Suprapubic skin (tissue), 4 donors: ENCODE measurements around the gene HELT. TPM values are rescaled to one million over a fixed set of nuclear protein-coding genes. Genes with fewer than 3 reads are reported as not detected.
A peak's percentile ranks its signal among the peaks of the same experiment; 100 is the strongest.
"Not testable (repeated sequence)": the region's sequence is repeated elsewhere in the genome, so short reads cannot be mapped to it uniquely, and the experiment has no call there.

Experiments used
- DNase-seq, 2 donors: peaks; one replicate each; pipeline ENCODE4 v3.0.0-alpha.2; 2019; ENCODE audit warnings: low spot score in 2 of 2
- H3K27ac ChIP-seq: fragments of 200-600 bp; sonication (generic); one replicate; pipeline ENCODE4 v1.5.1; 2019
- H3K27me3 ChIP-seq: fragments of 200-600 bp; sonication (generic); one replicate; pipeline ENCODE4 v1.5.1; 2019
- H3K36me3 ChIP-seq: fragments of 200-600 bp; sonication (generic); one replicate; pipeline ENCODE4 v1.5.1; 2019
- H3K4me1 ChIP-seq: fragments of 200-600 bp; sonication (generic); one replicate; pipeline ENCODE4 v1.5.1; 2019
- H3K4me3 ChIP-seq: fragments of 200-600 bp; sonication (generic); one replicate; pipeline ENCODE4 v1.5.1; 2019; ENCODE audit warnings: mild to moderate bottlenecking
- H3K9me3 ChIP-seq: fragments of 200-600 bp; sonication (generic); one replicate; pipeline ENCODE4 v1.5.1; 2019
- CTCF ChIP-seq, 2 donors: fragments of 200-600 bp in 1 of 2; fragments of 450-650 bp in 1 of 2; sonication (generic) in 1 of 2; IDR thresholded peaks; one replicate each; pipeline ENCODE4 v1.5.1; 2016 to 2019; ENCODE audit warnings: antibody characterized with exemption in 2 of 2, mild to moderate bottlenecking in 1 of 2, moderate library complexity in 1 of 2
- EP300 ChIP-seq: sonication (generic); formaldehyde crosslinking; IDR thresholded peaks from one replicate; pipeline ENCODE4 v1.6.1; 2017; ENCODE audit warnings: antibody characterized with exemption
- POLR2A ChIP-seq, 2 donors: fragments of 450-650 bp; IDR thresholded peaks; one replicate each; pipeline ENCODE4 v1.6.1; 2017; ENCODE audit warnings: antibody characterized with exemption in 2 of 2, mild to moderate bottlenecking in 2 of 2, moderate library complexity in 2 of 2
- POLR2AphosphoS5 ChIP-seq, 3 donors: sonication (generic); formaldehyde crosslinking; IDR thresholded peaks; one replicate each; pipeline ENCODE4 v1.6.1; 2017; ENCODE audit warnings: antibody characterized with exemption in 3 of 3
- WGBS: methylation state at CpG from one replicate; pipeline ENCODE4 v1.1.5; 2018; 5-methylcytosine and 5-hydroxymethylcytosine counted together
- total RNA-seq, 4 donors: library from RNA; depleted of rRNA; stranded (reverse); fragments of >200 nt; gene quantifications; one replicate each; pipeline ENCODE4 v1.1.0, GENCODE V29; 2016

Gene HELT
- total RNA-seq, 4 donors from 2014 or later: 0.53 to 1.5 (median 1.2) TPM

- Histone ChIP-seq H3K27ac (no peak overlapping the region), H3K4me1 (peaks cover 2% of the 10 kb centered on the region), H3K4me3 (no peak overlapping the region), H3K9me3 (no peaks in the 10 kb centered on the region), H3K27me3 (no peaks in the 10 kb centered on the region), H3K36me3 (no peaks in the 10 kb centered on the region)
- no peak for DNase-seq
- WGBS: 22% methylated on average over 15 of the region's 15 CpGs
- no peak for TF ChIP-seq EP300
- TF ChIP-seq CTCF (IDR thresholded peaks at IDR 0.05): peak; percentile 71 to 72
Observed at GRCh38 chr4:185039508-185040273, 21.4 kb downstream of the HELT start.

- Histone ChIP-seq H3K4me1 (peaks cover 2% of the 10 kb centered on the region), H3K36me3 (no peaks in the 10 kb centered on the region), H3K4me3 (no peak overlapping the region), H3K27ac (no peak overlapping the region), H3K9me3 (no peaks in the 10 kb centered on the region), H3K27me3 (no peaks in the 10 kb centered on the region)
- WGBS: 85% methylated on average over 5 of the region's 5 CpGs
- TF ChIP-seq EP300 (no peak), POLR2AphosphoS5 (IDR thresholded peaks at IDR 0.05) (no peak), CTCF (IDR thresholded peaks at IDR 0.05) (no peak), POLR2A (IDR thresholded peaks at IDR 0.05) (no peak)
- no peak for DNase-seq
Observed at GRCh38 chr4:185040523-185040922, 22.2 kb downstream of the HELT start.

- whole genome bisulfite sequencing: 61% methylated on average over 6 of the region's 6 CpGs
Observed at GRCh38 chr4:185050286-185050685, 32.0 kb downstream of the HELT start.

GRCh38 chr4:185051283-185051682, 33.0 kb downstream of the HELT start:
- WGBS: 98% methylated on average over 5 of the region's 5 CpGs
- not testable (repeated sequence) for DNase-seq, H3K4me3 ChIP-seq, H3K4me1 ChIP-seq, H3K36me3 ChIP-seq, H3K27ac ChIP-seq, H3K9me3 ChIP-seq
- peaks cover 22% of the 10 kb centered on the region for H3K27me3 ChIP-seq

More at GRCh38 chr4:185050286-185050685, 32.0 kb downstream of the HELT start:
- not testable (repeated sequence) for DNase-seq, H3K36me3 ChIP-seq, H3K27ac ChIP-seq, H3K4me1 ChIP-seq, H3K4me3 ChIP-seq, H3K9me3 ChIP-seq
- H3K27me3 ChIP-seq: peaks cover 22% of the 10 kb centered on the region

GRCh38 chr4:185053746-185054145, 35.5 kb downstream of the HELT start:
- Histone ChIP-seq H3K4me3 (no peak overlapping the region), H3K27ac (no peak overlapping the region), H3K9me3 (no peaks in the 10 kb centered on the region), H3K4me1 (no peaks in the 10 kb centered on the region), H3K36me3 (no peaks in the 10 kb centered on the region), H3K27me3 (peaks cover 12% of the 10 kb centered on the region)
- TF ChIP-seq POLR2A (IDR thresholded peaks at IDR 0.05): no peak
- no peak for TF ChIP-seq EP300
- no peak for TF ChIP-seq POLR2AphosphoS5 (IDR thresholded peaks at IDR 0.05)
- no peak for TF ChIP-seq CTCF (IDR thresholded peaks at IDR 0.05)
- no peak for DNase-seq
- 96% methylated on average over 14 of the region's 14 CpGs for WGBS

- no peaks in the 10 kb centered on the region for H3K4me1 ChIP-seq
- H3K27me3 ChIP-seq: peaks cover 12% of the 10 kb centered on the region
- no peak overlapping the region for H3K4me3 ChIP-seq
- H3K36me3 ChIP-seq: no peaks in the 10 kb centered on the region
- DNase-seq: no peak
- no peak for TF ChIP-seq CTCF (IDR thresholded peaks at IDR 0.05)
- no peak for TF ChIP-seq POLR2AphosphoS5 (IDR thresholded peaks at IDR 0.05)
- no peak for TF ChIP-seq EP300
- no peak for TF ChIP-seq POLR2A (IDR thresholded peaks at IDR 0.05)
- H3K9me3 ChIP-seq: no peaks in the 10 kb centered on the region
- no peak overlapping the region for H3K27ac ChIP-seq
- 87% methylated on average over 5 of the region's 5 CpGs for WGBS
Observed at GRCh38 chr4:185054272-185054671, 36.0 kb downstream of the HELT start.
